ENCODE measurements around the gene ERICH3.

GRCh38 chr1:74641161-74641560 is 32.4 kb downstream of the ERICH3 start:
- TF ChIP-seq, protein P1, sequence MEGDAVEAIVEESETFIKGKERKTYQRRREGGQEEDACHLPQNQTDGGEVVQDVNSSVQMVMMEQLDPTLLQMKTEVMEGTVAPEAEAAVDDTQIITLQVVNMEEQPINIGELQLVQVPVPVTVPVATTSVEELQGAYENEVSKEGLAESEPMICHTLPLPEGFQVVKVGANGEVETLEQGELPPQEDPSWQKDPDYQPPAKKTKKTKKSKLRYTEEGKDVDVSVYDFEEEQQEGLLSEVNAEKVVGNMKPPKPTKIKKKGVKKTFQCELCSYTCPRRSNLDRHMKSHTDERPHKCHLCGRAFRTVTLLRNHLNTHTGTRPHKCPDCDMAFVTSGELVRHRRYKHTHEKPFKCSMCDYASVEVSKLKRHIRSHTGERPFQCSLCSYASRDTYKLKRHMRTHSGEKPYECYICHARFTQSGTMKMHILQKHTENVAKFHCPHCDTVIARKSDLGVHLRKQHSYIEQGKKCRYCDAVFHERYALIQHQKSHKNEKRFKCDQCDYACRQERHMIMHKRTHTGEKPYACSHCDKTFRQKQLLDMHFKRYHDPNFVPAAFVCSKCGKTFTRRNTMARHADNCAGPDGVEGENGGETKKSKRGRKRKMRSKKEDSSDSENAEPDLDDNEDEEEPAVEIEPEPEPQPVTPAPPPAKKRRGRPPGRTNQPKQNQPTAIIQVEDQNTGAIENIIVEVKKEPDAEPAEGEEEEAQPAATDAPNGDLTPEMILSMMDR (IDR thresholded peaks at IDR 0.05; ENCODE audit: poor library complexity, severe bottlenecking), result no peak
- TF ChIP-seq EZH2 (IDR thresholded peaks at IDR 0.05; ENCODE audit: borderline replicate concordance, insufficient read depth, low read length, poor library complexity, severe bottlenecking) (no peak), EP300 (conservative IDR thresholded peaks at IDR 0.05; ENCODE audit: poor library complexity, severe bottlenecking) (no peak), POLR2AphosphoS5 (IDR thresholded peaks at IDR 0.05) (no peak)

Measured in neural cell (in vitro differentiated cells).